HEK293 (cell line): Measurements from ENCODE around the gene UBAC2.

Source experiments
- CTCF ChIA-PET: fragments of 350-600 bp; formaldehyde crosslinking; extraction: SDS; loops from one replicate; lab custom pipeline; 2021; ENCODE audit warnings: antibody characterized with exemption; lab: Yijun Ruan, JAX
- POLR2A ChIA-PET: fragments of 300-600 bp; formaldehyde crosslinking; extraction: SDS; loops from one replicate; lab custom pipeline; 2020; ENCODE audit warnings: antibody characterized with exemption, inconsistent platforms; lab: Yijun Ruan, JAX
- H3K27ac ChIP-seq: fragments of 200-500 bp; sonication (Bioruptor generic); 2 replicates; pipeline ENCODE4 v1.5.1; 2014; ENCODE audit warnings: low read depth, low read length, control low read depth, inconsistent platforms; ENCODE audit errors: extremely low read depth
- H3K36me3 ChIP-seq, 2 experiments: fragments of 200-500 bp in 1 of 2; sonication (Bioruptor generic) in 1 of 2; 1 replicate in 1 of 2; 2 replicates in 1 of 2; pipeline ENCODE4 v1.5.1; 2014 to 2017; ENCODE audit warnings: inconsistent platforms in 2 of 2, low read length in 2 of 2; ENCODE audit not compliant: control insufficient read depth in 2 of 2, insufficient read depth in 1 of 2
- H3K4me1 ChIP-seq: fragments of 200-500 bp; sonication (Bioruptor generic); 2 replicates; pipeline ENCODE4 v1.5.1; 2014; ENCODE audit warnings: mild to moderate bottlenecking, low read length, inconsistent platforms; ENCODE audit not compliant: control insufficient read depth, insufficient read depth
- H3K4me3 ChIP-seq: 2 replicates; pipeline ENCODE4 v1.5.1; 2011; ENCODE audit warnings: low read depth, mild to moderate bottlenecking, control low read depth, low read length, moderate library complexity
- H3K9me3 ChIP-seq: fragments of 200-500 bp; sonication (Bioruptor generic); 2 replicates; pipeline ENCODE4 v1.5.1; 2014; ENCODE audit warnings: low read depth, low read length, inconsistent platforms; ENCODE audit not compliant: control insufficient read depth, insufficient read depth
- FEZF1 ChIP-seq: fragments of 450-650 bp; formaldehyde crosslinking; IDR thresholded peaks from 2 replicates; pipeline ENCODE4 v1.5.1; 2016; ENCODE audit warnings: missing biosample characterization, missing genetic modification characterization
- ZFP37 ChIP-seq: fragments of 450-650 bp; formaldehyde crosslinking; IDR thresholded peaks from 2 replicates; pipeline ENCODE4 v1.5.1; 2016; ENCODE audit warnings: missing biosample characterization, missing genetic modification characterization
- ZNF121 ChIP-seq: fragments of 450-650 bp; formaldehyde crosslinking; IDR thresholded peaks from 2 replicates; pipeline ENCODE4 v1.5.1; 2016; ENCODE audit warnings: missing biosample characterization, missing genetic modification characterization
- ZNF223 ChIP-seq: fragments of 450-650 bp; formaldehyde crosslinking; IDR thresholded peaks from 2 replicates; pipeline ENCODE4 v1.5.1; 2016; ENCODE audit warnings: missing biosample characterization, missing genetic modification characterization
- ZNF266 ChIP-seq: fragments of 450-650 bp; formaldehyde crosslinking; IDR thresholded peaks from 2 replicates; pipeline ENCODE4 v1.5.1; 2016; ENCODE audit warnings: missing biosample characterization, missing genetic modification characterization, low read depth
- ZNF350 ChIP-seq: fragments of 450-650 bp; formaldehyde crosslinking; IDR thresholded peaks from 2 replicates; pipeline ENCODE4 v1.5.0; 2017; ENCODE audit warnings: missing biosample characterization, mild to moderate bottlenecking, missing genetic modification characterization
- ZNF37A ChIP-seq: fragments of 450-650 bp; IDR thresholded peaks from 2 replicates; pipeline ENCODE4 v1.5.1; 2018; ENCODE audit warnings: missing biosample characterization, missing genetic modification characterization
- ZNF416 ChIP-seq: fragments of 450-650 bp; formaldehyde crosslinking; IDR thresholded peaks from 2 replicates; pipeline ENCODE4 v1.5.1; 2016; ENCODE audit warnings: missing biosample characterization, missing genetic modification characterization
- ZNF530 ChIP-seq: fragments of 450-650 bp; formaldehyde crosslinking; IDR thresholded peaks from 2 replicates; pipeline ENCODE4 v1.5.1; 2016; ENCODE audit warnings: low read depth, missing biosample characterization, missing genetic modification characterization
- ZNF555 ChIP-seq: fragments of 450-650 bp; formaldehyde crosslinking; conservative IDR thresholded peaks from 2 replicates; pipeline ENCODE4 v1.5.1; 2017; ENCODE audit warnings: missing biosample characterization, mild to moderate bottlenecking, missing genetic modification characterization, inconsistent platforms
- ZNF596 ChIP-seq: fragments of 450-650 bp; IDR thresholded peaks from 2 replicates; pipeline ENCODE4 v1.5.0; 2018; ENCODE audit warnings: missing biosample characterization, mild to moderate bottlenecking, missing genetic modification characterization, moderate library complexity
- ZNF777 ChIP-seq: fragments of 450-650 bp; formaldehyde crosslinking; IDR thresholded peaks from 2 replicates; pipeline ENCODE4 v1.5.1; 2017; ENCODE audit warnings: missing biosample characterization, missing genetic modification characterization, borderline replicate concordance
- ZNF791 ChIP-seq: fragments of 450-650 bp; formaldehyde crosslinking; IDR thresholded peaks from 2 replicates; pipeline ENCODE4 v1.5.1; 2016; ENCODE audit warnings: missing biosample characterization, missing genetic modification characterization
- ZSCAN30 ChIP-seq: fragments of 450-650 bp; IDR thresholded peaks from 2 replicates; pipeline ENCODE4 v1.5.1; 2018; ENCODE audit warnings: missing biosample characterization, mild to moderate bottlenecking, missing genetic modification characterization, moderate library complexity
- TF ChIP-seq, protein P1 (sequence below): fragments of 450-650 bp; formaldehyde crosslinking; IDR thresholded peaks from 2 replicates; pipeline ENCODE4 v1.5.1; 2016; ENCODE audit warnings: missing biosample characterization, missing genetic modification characterization, low read depth
- TF ChIP-seq, protein P2 (sequence below): fragments of 450-650 bp; IDR thresholded peaks from 2 replicates; pipeline ENCODE4 v1.5.1; 2018; ENCODE audit warnings: missing biosample characterization, mild to moderate bottlenecking, missing genetic modification characterization
- TF ChIP-seq, protein P3 (sequence below): fragments of 450-650 bp; formaldehyde crosslinking; IDR thresholded peaks from 2 replicates; pipeline ENCODE4 v1.5.1; 2016; ENCODE audit warnings: missing biosample characterization, missing genetic modification characterization

The UBAC2 gene

GRCh38 chr13:99429670-99430069 is 229.0 kb downstream of the UBAC2 start (continued):
- TF ChIP-seq, protein P1, sequence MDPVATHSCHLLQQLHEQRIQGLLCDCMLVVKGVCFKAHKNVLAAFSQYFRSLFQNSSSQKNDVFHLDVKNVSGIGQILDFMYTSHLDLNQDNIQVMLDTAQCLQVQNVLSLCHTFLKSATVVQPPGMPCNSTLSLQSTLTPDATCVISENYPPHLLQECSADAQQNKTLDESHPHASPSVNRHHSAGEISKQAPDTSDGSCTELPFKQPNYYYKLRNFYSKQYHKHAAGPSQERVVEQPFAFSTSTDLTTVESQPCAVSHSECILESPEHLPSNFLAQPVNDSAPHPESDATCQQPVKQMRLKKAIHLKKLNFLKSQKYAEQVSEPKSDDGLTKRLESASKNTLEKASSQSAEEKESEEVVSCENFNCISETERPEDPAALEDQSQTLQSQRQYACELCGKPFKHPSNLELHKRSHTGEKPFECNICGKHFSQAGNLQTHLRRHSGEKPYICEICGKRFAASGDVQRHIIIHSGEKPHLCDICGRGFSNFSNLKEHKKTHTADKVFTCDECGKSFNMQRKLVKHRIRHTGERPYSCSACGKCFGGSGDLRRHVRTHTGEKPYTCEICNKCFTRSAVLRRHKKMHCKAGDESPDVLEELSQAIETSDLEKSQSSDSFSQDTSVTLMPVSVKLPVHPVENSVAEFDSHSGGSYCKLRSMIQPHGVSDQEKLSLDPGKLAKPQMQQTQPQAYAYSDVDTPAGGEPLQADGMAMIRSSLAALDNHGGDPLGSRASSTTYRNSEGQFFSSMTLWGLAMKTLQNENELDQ (tag by site-specific recombination) = no peak
- TF ChIP-seq ZNF791 (tag by site-specific recombination) (no peak), ZNF37A (tag by site-specific recombination) (no peak), ZNF555 (tag by site-specific recombination) (no peak), ZNF596 (tag by site-specific recombination) (no peak)
- TF ChIP-seq, protein P2, sequence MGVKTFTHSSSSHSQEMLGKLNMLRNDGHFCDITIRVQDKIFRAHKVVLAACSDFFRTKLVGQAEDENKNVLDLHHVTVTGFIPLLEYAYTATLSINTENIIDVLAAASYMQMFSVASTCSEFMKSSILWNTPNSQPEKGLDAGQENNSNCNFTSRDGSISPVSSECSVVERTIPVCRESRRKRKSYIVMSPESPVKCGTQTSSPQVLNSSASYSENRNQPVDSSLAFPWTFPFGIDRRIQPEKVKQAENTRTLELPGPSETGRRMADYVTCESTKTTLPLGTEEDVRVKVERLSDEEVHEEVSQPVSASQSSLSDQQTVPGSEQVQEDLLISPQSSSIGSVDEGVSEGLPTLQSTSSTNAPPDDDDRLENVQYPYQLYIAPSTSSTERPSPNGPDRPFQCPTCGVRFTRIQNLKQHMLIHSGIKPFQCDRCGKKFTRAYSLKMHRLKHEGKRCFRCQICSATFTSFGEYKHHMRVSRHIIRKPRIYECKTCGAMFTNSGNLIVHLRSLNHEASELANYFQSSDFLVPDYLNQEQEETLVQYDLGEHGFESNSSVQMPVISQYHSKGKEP (tag by site-specific recombination) = no peak

DNA sequence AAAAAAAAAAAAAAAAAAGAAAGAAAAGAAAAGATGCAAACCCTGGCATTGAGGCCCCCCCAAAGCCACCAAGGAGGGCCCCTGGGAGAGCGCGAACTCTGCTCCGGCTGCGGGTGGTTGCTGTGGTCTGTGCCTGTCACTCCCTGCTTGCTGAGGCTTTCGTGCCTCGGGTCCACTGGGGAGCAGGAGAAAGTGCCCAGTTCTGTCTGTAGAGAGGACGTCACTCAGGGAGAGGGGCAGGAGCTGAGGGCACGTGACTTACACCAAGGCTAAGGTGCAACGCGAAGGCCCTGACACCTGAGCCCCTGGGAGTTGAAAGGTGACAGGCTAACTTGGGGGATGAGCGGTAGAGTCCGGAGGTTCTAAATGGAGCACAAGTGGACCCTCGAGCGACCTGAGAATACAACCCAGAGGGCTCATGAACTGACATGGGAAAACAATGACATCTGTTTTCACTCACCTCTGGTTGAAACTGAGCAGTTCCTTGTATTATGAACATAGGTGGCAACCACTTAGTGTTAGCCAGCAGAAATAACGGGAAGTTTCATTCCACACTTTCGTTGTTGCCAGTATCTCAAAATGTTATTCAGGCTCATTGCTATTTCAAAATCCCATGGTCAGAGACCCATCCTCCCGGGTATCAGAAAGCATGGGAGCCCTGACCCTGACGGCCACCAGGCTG is 231.4 kb downstream of the UBAC2 start:
- Histone ChIP-seq H3K36me3 (no peaks in the 10 kb centered on the region), H3K9me3 (no peaks in the 10 kb centered on the region), H3K4me1 (no peaks in the 10 kb centered on the region), H3K4me3 (no peak overlapping the region), H3K27ac (no peak overlapping the region)
- ChIA-PET CTCF (no interaction called here), POLR2A (no interaction called here)
- TF ChIP-seq ZNF777 (tag by site-specific recombination) = no peak
- no peak for TF ChIP-seq ZNF121 (tag by site-specific recombination)
- TF ChIP-seq, protein P3, sequence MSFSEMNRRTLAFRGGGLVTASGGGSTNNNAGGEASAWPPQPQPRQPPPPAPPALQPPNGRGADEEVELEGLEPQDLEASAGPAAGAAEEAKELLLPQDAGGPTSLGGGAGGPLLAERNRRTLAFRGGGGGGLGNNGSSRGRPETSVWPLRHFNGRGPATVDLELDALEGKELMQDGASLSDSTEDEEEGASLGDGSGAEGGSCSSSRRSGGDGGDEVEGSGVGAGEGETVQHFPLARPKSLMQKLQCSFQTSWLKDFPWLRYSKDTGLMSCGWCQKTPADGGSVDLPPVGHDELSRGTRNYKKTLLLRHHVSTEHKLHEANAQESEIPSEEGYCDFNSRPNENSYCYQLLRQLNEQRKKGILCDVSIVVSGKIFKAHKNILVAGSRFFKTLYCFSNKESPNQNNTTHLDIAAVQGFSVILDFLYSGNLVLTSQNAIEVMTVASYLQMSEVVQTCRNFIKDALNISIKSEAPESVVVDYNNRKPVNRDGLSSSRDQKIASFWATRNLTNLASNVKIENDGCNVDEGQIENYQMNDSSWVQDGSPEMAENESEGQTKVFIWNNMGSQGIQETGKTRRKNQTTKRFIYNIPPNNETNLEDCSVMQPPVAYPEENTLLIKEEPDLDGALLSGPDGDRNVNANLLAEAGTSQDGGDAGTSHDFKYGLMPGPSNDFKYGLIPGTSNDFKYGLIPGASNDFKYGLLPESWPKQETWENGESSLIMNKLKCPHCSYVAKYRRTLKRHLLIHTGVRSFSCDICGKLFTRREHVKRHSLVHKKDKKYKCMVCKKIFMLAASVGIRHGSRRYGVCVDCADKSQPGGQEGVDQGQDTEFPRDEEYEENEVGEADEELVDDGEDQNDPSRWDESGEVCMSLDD (tag by site-specific recombination) = no peak
- TF ChIP-seq ZNF223 (tag by site-specific recombination) = no peak
- TF ChIP-seq ZNF530 = no peak
- no peak for TF ChIP-seq ZNF416 (tag by site-specific recombination)
- TF ChIP-seq ZFP37 (tag by site-specific recombination) = no peak

GRCh38 chr13:99432609-99433542 is 232.2 kb downstream of the UBAC2 start:
- no peaks in the 10 kb centered on the region for H3K9me3 ChIP-seq
- no peak overlapping the region for H3K27ac ChIP-seq
- ChIA-PET POLR2A (no interaction called here), CTCF (interaction anchor here (0.6 to 4.5 kb wide), 3 partner anchors 70 to 256 kb away, joined by 3 to 56 read pairs (median 3); no protein-coding TSS in a partner anchor)
- H3K36me3 ChIP-seq = no peaks in the 10 kb centered on the region
- H3K4me3 ChIP-seq = no peak overlapping the region
- no peak for TF ChIP-seq ZSCAN30 (tag by site-specific recombination)
- no peak for TF ChIP-seq ZNF266
- TF ChIP-seq FEZF1 = no peak
- TF ChIP-seq ZNF350 (tag by site-specific recombination) = no peak
- no peaks in the 10 kb centered on the region for H3K4me1 ChIP-seq
